Measurements from ENCODE around the gene TPCN1.

Gene TPCN1

DNA sequence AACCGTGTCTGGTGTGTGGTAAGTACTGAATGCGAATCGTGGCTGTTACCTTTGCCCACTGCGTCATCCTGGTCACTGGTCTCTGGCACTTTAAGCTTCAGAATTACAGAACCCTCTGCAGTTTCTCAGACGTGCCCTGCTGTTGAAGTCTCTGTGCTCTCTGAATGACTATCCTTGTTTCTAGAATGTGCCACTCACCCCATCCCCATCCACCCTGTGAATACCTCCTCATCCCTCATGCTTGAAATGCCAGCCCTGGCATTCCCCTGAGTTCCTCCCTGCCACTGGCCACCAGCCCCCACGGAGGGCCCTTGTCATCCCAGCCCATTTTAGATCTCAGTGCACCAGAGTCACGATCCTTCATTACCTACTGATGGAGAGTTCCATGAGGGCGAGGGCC lies 21.3 kb downstream of the TPCN1 start:
- no peak for DNase-seq

DNA sequence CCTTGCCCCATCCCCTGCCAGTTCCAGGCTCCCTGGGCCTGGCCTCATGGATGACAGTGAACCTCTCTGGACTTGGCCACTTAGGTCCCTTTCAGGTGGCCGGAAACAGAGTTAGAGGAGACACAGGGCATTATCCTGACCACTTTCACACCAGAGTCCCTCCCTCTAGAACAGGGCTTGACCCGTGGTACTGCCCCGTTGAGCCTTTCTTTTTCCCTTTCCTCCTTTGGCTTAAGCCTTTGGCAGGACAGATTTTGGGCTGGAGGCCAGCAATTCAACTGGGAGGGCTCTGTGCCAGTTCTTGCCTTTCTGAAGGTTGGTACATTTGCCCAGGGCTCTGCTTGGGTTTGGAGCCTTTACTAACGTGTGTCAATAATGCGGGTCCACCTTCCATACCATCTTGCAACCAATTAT lies 22.8 kb downstream of the TPCN1 start:
- no peak for DNase-seq

DNA sequence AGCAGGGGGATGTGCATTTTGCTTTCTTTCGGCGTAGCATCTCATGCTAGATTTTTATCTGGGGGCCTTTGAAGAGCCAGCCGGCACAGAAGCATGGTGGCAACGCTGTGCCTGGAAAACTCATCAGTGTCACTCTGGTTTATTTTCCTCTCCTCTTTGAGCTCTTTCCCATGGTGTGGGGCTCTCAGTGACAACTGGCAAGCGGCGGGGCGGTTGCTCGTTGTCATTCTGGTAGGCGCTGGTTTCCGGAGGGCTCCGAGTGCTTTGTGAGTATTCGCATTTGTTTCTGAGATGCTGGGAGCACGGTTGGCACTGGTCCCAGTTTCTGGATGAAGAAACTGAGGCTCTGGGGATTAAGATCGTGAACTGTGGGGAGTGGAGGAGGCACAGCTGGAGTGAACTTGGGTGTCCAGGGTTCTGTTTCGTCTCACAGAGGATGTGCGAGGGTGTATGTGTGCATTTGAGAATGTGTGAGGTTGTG lies 23.3 kb downstream of the TPCN1 start:
- no peak for DNase-seq

DNA sequence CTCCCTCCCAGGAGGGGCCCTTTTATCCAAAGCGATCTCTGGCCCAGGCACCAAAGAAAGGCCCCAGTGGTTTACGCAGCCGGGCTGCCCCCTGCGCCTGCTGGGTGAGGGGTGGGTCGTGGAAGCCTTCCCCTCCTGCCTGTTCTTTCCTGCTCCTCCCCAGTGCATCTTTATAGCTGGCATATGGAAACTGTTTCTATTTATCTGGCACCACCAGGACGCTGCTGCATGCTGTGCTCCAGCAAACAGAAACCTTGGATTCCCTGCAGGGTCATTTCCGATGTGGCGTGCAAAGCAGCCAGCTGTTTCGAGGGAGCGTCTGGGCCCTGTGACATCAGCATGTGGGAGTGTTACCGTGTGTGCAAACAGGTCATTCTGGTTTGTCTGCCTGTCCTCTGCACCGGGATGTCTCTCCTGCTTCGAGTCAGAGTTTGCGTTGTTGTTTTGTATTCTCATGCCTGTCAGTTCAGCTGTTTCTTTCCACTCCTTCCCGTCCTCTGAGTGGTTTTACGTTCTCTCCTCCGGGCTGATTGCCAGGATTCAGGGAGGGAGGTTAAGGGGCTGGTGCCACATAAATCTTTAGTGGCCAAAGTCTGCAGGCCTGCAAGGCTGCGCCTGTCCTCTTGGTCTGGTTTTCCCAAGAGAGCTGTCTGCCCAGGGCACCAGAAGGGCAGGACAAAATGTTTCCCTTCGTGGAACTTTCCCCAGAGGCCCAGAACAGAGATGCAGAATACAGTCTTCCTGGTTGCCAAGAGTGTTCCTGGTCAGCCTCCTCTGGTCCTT lies 24.6 kb downstream of the TPCN1 start:
- no peak for DNase-seq

DNA sequence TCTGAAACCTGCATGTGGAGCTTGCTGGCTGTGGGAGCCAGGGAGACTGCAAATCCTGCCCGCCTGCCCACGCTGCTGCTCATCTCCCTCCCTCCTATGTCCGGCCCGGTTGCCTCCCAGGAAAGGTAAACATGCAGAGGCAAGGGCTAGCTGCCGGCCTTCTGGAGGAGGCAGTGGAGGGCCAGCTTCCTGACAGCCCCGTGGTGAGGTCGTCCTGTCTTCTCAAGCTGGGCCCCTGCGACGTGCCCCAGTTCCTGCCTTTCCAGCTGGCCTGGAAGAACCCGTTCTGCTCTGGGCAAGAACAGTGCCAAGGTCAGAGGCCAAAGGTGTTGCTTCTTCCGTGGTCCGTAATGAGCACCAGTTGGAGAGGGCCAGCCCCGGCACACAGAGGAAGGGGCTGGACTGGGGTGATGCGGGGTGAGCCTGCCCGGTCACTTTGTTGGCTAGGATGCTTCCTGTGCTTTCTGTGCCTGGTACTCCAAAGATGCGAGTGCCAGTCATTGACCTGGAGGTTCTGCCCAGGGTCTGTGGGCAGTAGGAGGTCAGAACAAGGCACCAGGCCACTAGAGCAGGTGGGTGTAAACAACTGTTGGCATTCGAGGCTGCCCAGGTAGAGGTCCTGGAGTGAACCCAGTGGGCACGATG lies 25.3 kb downstream of the TPCN1 start:
- no peak for DNase-seq

DNA sequence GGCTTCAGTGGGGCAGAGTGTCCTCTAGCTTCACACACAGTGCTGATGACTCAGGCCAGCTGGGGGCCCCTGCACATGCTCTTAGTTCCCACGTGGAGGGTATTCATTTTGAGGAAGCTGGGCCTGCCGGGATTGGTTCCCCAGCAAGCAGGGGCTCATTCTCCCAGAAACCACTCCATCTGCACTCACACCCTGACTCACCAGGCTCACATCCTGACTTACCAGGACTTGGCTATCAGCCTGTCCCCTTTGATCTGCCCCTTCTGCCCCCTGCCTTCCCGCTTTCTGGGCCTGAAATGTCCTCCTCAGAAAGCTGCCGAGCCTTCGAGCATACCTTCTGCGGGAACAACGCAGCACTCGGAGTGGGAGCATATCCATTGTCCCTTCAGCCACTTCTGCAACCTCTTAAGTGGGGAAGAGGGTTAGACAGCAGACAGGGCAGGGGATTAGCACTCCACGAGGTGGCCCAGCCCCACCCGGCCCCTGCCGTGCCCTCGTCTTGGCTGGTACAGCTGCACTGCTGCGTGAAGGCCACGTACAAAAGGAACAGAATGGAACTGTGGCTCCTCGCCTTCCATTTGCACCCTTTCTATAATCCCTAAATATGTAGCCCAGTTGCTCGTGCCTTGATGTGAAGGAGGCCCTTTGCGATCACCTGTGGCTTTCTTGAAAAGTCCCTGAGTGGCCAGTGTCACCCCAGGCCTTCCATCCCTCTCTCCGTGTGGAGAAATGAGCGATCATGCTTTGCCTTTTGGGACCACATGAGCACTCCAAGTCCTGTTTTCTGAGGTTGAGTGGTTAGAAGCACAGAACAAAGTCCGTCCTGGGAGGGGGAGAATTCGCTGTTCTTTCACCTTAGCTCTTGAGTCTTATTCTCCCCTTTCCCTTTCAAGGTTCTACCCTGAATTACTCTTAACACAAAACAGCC lies 26.1 kb downstream of the TPCN1 start:
- no peak for DNase-seq

DNA sequence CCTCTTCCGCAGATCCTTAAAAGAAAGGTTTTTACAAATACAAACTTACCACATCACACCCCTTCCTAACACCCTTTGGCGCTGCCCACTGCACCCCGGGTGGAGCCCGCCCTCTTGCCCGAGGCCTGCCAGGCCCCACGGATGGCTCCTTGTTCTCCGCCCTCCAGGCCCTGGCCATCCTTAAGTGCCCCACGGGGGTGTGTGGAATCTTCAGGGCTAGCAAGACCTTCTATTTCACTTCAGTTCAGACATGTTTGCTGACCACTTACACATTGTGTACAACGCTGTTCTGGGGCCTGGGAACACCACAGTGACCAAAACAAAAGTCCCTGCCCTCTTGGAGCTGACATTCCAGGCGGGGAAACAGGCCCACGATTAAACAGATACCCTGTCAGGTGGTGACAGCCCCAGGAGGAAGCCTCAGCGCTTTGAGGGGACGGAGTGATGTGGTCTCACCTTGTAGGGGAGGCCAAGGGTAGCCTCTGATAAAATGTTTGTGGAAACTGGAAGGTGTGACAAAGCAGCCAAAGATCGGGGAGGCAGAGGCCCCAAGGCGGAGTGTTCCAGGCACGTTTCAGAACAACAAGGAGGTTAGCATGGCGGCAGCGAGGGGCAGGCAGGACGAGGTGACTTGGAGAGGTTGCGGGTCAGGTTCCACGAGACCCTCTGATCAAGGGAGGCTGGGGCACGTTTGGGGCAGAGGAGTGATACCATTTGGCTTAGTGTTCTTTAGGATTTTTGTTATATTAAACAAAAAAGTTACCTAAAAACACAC lies 27.0 kb downstream of the TPCN1 start:
- no peak for DNase-seq

DNA sequence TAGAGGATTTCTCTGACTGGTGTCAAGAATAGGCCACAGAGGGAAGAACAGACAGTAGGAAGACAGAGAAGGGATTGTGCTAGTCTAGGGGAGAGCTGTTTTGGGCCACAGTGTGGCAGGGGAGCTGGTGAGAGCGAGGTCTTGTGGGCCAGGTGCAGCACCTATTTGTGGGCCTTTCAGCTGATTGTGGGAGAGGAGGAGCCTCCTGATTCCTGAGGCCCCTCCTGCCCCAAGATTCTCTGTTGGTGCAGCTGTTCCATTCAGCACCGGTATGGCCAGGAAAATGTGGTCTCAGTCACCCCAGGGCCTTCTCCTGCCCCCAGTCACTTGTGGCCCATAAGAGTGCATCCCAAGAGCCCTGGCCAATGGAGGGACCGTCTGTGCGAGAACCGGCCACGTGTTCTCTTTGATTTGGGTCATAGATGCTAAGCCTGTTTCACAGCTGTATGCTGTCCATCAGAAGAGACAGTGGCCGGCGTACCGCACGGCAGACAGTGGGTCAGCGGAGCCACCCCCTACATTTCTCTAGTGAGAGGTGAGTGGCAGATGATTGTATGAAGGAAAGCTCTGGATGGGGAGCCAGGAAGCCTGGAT lies 27.7 kb downstream of the TPCN1 start:
- DNase-seq = no peak

DNA sequence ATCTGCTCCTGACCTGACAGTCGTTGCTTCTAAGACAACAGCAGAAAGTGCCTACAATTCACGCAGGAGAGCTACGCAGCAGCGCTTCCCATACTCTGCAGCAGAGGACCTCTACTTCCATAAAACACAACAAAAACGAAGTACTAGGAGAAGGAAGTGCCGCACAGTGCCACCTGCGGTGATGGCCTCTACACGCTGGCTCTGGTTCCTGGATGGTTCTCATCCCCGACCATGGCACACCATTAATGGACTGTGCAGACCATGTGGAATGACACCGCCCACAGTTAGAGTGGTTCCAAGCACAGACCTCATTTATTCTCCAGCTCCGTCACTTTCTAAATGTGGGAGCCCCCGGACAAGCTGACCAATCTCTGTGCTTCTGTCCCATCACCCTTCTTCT lies 28.3 kb downstream of the TPCN1 start:
- DNase-seq = no peak

DNA sequence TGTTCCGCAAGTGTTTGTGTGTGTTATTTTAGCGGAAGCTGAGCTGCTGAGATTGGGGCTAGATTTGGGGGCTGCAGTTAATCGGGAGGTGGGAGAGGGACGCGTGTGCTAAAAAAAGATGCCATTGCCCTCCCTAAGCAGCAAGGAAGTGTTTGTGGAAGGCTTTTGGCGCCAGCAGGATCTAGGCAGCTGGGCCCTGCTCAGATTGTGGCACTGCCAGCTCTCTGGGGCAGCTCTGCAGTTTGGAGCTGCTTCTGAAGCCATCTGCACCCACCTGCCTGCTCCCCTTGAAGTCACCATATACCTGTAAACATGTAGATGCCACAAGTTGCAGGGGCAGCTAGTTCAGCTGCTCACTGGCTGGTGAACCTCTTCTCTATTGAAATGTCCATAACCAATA lies 28.8 kb downstream of the TPCN1 start:
- DNase-seq = no peak

DNA sequence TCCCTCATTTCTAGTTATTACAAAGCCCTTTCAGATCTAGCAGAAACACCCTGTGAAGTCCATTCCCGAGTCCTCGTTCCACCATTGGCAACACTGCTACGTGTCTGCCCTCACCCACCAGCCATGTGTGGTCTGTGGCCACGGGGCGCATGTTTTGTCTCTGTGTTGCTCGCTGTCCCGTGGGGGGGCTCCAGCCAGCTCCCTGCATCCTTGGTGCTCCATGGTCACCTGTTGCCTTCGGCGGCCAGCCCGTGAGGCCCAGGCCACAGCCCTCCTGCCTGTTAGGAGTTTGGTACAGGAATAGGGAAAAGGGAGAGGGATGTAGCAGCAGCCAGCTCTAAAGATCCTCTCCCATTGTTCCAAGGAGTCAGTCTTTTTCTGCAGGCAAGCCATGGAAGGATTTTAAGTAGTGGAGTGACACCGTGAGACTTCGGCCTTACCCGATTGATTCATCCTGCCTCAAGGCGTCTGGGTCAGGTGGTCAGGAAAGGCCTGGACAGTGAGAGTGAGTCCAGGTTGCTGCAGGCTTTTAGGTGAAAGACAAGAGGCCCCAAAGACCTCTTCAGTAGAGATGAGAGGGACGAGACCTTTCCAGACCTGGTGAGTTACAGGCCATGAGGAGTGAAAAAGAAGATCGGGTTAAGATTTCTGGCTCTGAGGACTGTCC lies 30.3 kb downstream of the TPCN1 start:
- no peak for DNase-seq

DNA sequence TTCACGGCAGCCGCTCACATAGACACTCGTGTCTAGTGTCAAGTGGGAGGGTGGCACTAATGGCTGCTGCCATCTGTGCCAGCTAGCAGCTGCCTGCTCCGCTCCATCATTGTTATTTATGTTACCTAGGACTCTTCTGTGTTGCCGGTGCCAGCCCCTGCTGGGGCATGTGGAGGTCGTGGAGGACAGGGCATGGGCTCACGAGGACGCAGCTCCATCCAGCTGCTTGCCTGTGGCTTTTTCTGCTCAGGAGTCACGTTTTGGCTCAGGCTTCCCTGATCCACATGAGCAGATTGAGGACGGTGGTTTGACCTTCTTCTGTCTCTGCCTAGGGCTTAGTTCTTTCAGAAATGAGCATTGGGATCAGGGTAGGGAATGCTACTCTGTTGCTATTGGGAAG lies 31.2 kb downstream of the TPCN1 start:
- DNase-seq = no peak

DNA sequence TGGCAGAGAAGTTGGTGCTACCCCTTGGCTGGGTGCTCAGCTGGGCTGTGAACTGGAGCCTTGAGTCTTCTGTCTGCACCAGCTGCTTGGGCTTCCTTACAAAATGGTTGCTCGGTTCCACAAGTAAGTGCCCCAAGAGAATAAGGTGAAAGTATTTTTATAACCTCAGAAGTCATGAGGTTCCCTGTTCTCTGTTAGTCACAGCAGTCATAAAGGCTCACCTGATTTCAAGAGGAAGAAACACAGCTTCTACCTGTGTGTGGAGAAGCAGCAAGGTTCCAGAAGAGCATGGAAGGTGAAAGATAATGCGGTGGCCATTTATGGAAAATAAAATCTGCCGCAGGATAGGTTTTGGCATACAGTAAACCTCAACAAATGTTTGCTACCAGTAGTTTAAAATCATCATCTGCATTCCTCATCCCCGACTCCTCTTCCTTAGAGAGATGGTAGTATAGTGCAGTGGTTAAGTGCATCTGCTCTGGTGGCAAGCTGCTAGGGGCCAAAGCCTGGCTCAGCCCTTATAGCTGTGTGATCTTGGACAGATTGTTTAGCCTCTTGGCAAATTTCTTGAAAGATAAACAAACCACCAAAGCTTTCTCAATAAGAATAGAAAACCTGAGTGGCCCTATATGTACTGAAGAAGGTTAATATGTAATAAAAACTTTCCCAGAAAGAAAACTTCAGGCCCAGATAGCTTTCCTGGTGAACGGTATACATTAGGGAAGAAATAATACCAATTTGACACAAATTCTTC lies 32.4 kb downstream of the TPCN1 start:
- no peak for DNase-seq

DNA sequence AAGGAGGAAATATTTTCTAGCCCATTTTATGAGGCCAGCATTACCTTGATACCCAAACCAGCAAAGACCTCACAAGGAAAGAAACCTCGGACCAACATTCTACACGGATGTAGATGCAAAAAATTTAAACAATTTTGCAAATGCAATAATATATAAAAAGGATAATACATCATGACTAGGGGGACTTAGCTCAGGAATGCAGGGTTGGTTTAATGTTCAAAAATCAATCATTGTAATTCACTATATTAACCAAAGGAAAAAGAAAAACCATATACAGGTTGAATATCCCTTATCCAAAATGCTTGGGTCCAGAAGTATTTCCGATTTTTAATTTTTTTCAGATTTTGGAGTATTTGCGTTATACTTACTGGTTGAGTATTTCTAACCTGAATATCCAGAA lies 33.0 kb downstream of the TPCN1 start:
- no peak for DNase-seq

DNA sequence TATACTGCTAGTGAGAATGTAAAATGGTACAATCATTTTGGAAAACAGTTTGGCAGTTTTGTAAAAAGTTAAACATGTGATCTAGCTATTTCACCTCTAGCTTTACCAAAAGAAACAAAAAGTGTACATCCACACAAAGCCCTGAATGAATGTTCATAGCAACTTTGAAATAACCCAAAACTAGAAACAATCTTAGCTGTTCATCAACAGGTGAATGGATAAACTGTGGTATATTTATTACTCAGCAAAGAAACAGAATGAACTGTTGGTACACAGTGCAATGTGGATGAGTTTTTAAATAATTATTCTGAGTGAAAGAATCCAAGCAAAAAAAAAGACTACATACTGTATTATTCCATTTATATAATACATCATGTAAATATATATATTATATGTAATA lies 36.3 kb downstream of the TPCN1 start:
- DNase-seq = no peak

DNA sequence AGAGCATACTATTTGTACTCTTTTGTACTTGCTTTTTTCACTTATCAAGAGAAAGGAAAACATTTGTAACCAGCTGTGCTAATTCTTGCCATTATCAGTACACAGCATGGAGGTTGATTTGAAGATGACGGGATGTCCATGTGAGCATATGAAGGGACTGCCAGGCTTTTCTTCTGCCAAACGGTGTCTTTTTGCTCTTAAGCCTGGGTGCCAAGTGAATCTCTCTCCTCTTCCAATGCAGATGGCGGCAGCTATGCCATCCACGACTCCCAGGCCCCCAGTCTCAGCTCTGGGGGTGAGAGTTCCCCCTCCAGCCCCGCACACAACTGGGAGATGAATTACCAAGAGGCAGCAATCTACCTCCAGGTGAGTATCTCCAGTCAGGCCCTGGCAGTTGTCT lies 38.9 kb downstream of the TPCN1 start:
- no peak for DNase-seq

DNA sequence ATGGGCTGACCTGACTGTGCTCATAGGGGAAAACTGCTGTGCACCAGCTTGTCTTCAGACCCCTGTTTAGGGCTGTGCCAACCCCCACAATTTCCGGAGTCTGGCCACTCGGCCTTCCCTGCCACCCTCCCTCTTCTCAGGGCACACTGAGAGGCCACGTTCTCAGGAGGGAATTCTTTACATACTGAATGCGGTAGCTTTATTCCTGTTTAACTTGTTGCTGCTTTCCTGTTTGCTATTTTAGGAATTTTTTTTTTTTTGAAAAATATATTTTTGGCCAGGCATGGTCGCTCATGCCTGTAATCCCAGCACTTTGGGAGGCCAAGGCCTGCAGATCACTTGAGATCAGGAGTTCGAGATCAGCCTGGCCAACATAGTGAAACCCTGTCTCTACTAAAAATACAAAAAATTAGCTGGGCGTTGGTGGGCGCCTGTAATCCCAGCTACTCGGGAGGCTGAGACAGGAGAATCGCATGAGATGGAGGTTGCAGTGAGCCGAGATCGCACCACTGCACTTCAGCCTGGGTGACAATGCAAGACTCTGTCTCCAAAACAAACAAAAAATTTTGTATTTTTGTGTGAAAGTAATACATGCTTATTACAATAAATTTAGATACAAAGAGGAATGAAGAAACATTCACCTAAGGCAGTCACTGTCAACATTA lies 39.5 kb downstream of the TPCN1 start:
- no peak for DNase-seq

DNA sequence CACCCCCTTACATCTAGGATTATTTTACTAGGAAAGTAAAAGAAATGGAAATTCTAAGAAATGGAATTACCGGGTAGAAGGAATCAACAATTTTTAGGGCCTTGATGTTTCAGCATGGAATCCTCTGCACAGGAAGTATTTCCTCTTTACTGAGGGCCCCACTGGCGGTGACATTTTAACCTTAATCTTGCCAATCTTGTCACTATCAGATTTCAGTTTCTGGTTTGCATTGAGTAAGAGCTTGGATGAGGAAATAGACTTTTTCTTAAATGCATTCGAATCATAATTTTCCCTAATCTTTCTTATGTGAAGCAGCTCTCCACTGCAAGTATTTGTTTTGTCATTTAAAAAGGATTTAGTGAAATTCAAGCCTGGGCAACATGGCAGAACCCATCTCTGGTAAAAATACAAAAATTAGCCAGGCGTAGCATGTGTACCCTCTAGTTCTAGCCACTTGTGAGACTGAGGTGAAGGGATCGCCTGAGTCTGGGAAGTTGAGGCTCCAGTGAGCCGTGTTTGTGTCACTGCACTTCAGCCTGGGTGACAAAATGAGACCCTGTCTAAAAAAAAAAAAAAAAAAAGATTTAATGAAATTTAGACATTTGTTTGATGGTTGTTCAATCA lies 40.7 kb downstream of the TPCN1 start:
- no peak for DNase-seq

DNA sequence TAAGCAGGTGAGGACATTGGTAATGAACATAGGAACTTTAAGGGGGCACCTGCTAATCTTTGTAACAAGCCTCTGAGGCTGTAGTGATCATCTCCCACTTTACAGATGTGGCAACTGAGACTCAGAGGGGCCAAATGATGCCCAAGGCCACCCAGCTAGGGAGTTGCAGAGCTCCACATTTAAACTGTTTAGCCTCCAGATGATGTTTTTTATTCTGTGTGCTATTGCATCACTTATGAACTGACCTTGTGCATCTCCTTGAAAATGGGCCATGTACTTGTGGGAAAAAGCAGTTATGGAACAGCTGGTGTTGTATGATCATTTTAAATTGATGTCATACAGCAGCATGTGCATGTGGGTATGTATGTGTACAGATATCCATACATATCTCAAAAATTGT lies 41.4 kb downstream of the TPCN1 start:
- DNase-seq = no peak

DNA sequence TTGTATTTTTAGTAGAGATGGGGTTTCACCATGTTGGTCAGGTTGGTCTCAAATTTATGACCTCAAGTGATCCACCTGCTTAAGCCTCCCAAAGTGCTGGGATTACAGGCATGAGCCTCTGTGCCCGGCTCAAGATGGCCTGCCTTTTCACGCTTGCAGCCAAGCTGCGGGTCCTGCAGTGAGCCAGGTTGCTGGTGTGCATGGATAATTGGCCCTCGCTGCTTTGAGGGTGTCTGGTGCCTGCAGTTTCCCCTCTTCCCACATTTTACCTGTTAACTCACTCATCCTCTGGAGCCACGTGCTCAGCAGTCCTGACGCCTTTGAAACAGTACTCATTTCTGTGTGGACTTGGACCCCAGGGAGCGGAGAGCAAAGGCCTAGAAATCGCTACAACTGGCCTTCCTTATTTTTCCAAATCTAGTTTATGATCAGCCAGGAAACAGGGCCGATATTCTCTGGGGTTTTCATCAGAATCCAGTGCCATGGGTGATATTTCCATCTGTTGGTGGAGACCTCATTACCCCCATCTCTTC lies 42.2 kb downstream of the TPCN1 start:
- DNase-seq = no peak
